IPS-18c (cell line): Measurements from ENCODE around the gene ACOXL.

Experiments
- H3K4me3 ChIP-seq: 2 replicates; pipeline ENCODE4 v1.7.0; 2013; ENCODE audit warnings: low read depth, mild to moderate bottlenecking, low read length, moderate library complexity; ENCODE audit not compliant: insufficient read depth
- H3K9me3 ChIP-seq: one replicate; pipeline ENCODE4 v1.6.1; 2013; ENCODE audit warnings: mild to moderate bottlenecking, low read length, moderate library complexity; ENCODE audit not compliant: control insufficient read depth, insufficient read depth

Gene ACOXL

GRCh38 chr2:110800611-110801402 lies 68.4 kb downstream of the ACOXL start:
- H3K9me3 ChIP-seq: no peaks in the 10 kb centered on the region
- H3K4me3 ChIP-seq: no peak overlapping the region

GRCh38 chr2:110802208-110802932 lies 70.0 kb downstream of the ACOXL start:
- no peak overlapping the region for H3K4me3 ChIP-seq
- H3K9me3 ChIP-seq: no peaks in the 10 kb centered on the region

- H3K4me3 ChIP-seq: no peak overlapping the region
- H3K9me3 ChIP-seq: no peaks in the 10 kb centered on the region
Measured at GRCh38 chr2:110804433-110804832, 72.1 kb downstream of the ACOXL start.

GRCh38 chr2:110804915-110805314 lies 72.5 kb downstream of the ACOXL start:
- H3K4me3 ChIP-seq: no peak overlapping the region
- no peaks in the 10 kb centered on the region for H3K9me3 ChIP-seq

- H3K4me3 ChIP-seq: no peak overlapping the region
- no peaks in the 10 kb centered on the region for H3K9me3 ChIP-seq
Measured at GRCh38 chr2:110805894-110806452, 73.6 kb downstream of the ACOXL start.

- Histone ChIP-seq H3K4me3 (no peak overlapping the region), H3K9me3 (no peaks in the 10 kb centered on the region)
Measured at GRCh38 chr2:110807522-110807921, 75.1 kb downstream of the ACOXL start.

- Histone ChIP-seq H3K4me3 (no peak overlapping the region), H3K9me3 (no peaks in the 10 kb centered on the region)
Measured at GRCh38 chr2:110810404-110810803, 78.0 kb downstream of the ACOXL start.

GRCh38 chr2:110812726-110813645 lies 80.6 kb downstream of the ACOXL start:
- H3K4me3 ChIP-seq: no peak overlapping the region
- no peaks in the 10 kb centered on the region for H3K9me3 ChIP-seq

GRCh38 chr2:110813896-110814295 lies 81.5 kb downstream of the ACOXL start:
- Histone ChIP-seq H3K9me3 (no peaks in the 10 kb centered on the region), H3K4me3 (no peak overlapping the region)

- Histone ChIP-seq H3K9me3 (no peaks in the 10 kb centered on the region), H3K4me3 (no peak overlapping the region)
Measured at GRCh38 chr2:110815938-110816337, 83.6 kb downstream of the ACOXL start.

- Histone ChIP-seq H3K9me3 (no peaks in the 10 kb centered on the region), H3K4me3 (no peak overlapping the region)
Measured at GRCh38 chr2:110816404-110817365, 84.3 kb downstream of the ACOXL start.

GRCh38 chr2:110818767-110819481 lies 86.6 kb downstream of the ACOXL start:
- Histone ChIP-seq H3K9me3 (no peaks in the 10 kb centered on the region), H3K4me3 (no peak overlapping the region)

- H3K4me3 ChIP-seq: no peak overlapping the region
- no peaks in the 10 kb centered on the region for H3K9me3 ChIP-seq
Measured at GRCh38 chr2:110819711-110820110, 87.3 kb downstream of the ACOXL start.

- H3K9me3 ChIP-seq: no peaks in the 10 kb centered on the region
- no peak overlapping the region for H3K4me3 ChIP-seq
Measured at GRCh38 chr2:110820128-110820527, 87.8 kb downstream of the ACOXL start.

GRCh38 chr2:110823165-110823564 lies 90.8 kb downstream of the ACOXL start:
- no peak overlapping the region for H3K4me3 ChIP-seq
- no peaks in the 10 kb centered on the region for H3K9me3 ChIP-seq

- Histone ChIP-seq H3K9me3 (no peaks in the 10 kb centered on the region), H3K4me3 (no peak overlapping the region)
Measured at GRCh38 chr2:110827511-110827910, 95.1 kb downstream of the ACOXL start.
